ENCODE results near the gene NUDT16L1. TPM values are rescaled to one million over a fixed set of nuclear protein-coding genes. Genes with fewer than 3 reads are reported as not detected.

NUDT16L1 gene
- total RNA-seq, 1 donor from 2014 or later, result 36.7 TPM

GRCh38 chr16:4676831-4677230 is 16.5 kb upstream of the NUDT16L1 start:
- H3K27me3 Mint-ChIP-seq, result no peaks in the 10 kb centered on the region
- TF ChIP-seq CTCF (conservative IDR thresholded peaks at IDR 0.05), result no peak
- H3K27ac Mint-ChIP-seq, result no peak overlapping the region
- peaks cover 5% of the 10 kb centered on the region for H3K4me1 Mint-ChIP-seq (ENCODE audit: unreplicated experiment)
- H3K4me3 Mint-ChIP-seq, result no peak overlapping the region
- DNase-seq (ENCODE audit: extremely low spot score, unreplicated experiment), result no peak
- H3K36me3 Mint-ChIP-seq, result no peaks in the 10 kb centered on the region
- H3K9me3 Mint-ChIP-seq, result no peaks in the 10 kb centered on the region

GRCh38 chr16:4677390-4677789 is 16.0 kb upstream of the NUDT16L1 start:
- no peak for TF ChIP-seq CTCF (conservative IDR thresholded peaks at IDR 0.05)
- no peak for DNase-seq (ENCODE audit: extremely low spot score, unreplicated experiment)
- peaks cover 5% of the 10 kb centered on the region for H3K4me1 Mint-ChIP-seq (ENCODE audit: unreplicated experiment)
- H3K27me3 Mint-ChIP-seq, result no peaks in the 10 kb centered on the region
- H3K4me3 Mint-ChIP-seq, result no peak overlapping the region
- H3K9me3 Mint-ChIP-seq, result no peaks in the 10 kb centered on the region
- no peak overlapping the region for H3K27ac Mint-ChIP-seq
- no peaks in the 10 kb centered on the region for H3K36me3 Mint-ChIP-seq

GRCh38 chr16:4677994-4678393 is 15.4 kb upstream of the NUDT16L1 start:
- H3K4me1 Mint-ChIP-seq (ENCODE audit: unreplicated experiment), result peaks cover 5% of the 10 kb centered on the region
- no peak for DNase-seq (ENCODE audit: extremely low spot score, unreplicated experiment)
- H3K27me3 Mint-ChIP-seq, result no peaks in the 10 kb centered on the region
- H3K9me3 Mint-ChIP-seq, result no peaks in the 10 kb centered on the region
- H3K36me3 Mint-ChIP-seq, result no peaks in the 10 kb centered on the region
- peak overlapping the region; percentile 34 for H3K27ac Mint-ChIP-seq
- no peak for TF ChIP-seq CTCF (conservative IDR thresholded peaks at IDR 0.05)
- H3K4me3 Mint-ChIP-seq, result no peak overlapping the region

DNA sequence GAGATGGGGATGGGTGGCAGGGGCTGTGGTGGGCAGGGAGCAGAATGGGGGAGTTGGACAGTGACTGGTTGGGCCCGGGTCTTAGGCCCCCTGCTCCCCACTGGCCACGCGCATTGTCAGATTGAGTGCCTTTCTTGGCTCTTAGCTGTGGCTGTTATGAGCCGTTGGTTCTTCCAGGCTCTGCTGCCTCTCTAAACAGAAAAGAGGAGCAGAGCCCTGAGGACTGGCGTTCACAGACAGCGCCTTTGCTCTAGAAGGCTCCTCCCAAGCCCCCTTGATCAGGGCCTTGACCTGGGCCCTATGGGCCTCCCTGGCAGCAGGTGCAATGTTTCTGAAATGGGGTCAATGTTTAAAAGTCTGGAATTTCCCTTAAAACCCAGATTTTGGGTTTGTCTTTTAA is 14.8 kb upstream of the NUDT16L1 start:
- H3K4me1 Mint-ChIP-seq (ENCODE audit: unreplicated experiment), result peaks cover 5% of the 10 kb centered on the region
- no peak for TF ChIP-seq CTCF (conservative IDR thresholded peaks at IDR 0.05)
- H3K9me3 Mint-ChIP-seq, result no peaks in the 10 kb centered on the region
- no peaks in the 10 kb centered on the region for H3K27me3 Mint-ChIP-seq
- peak overlapping the region; percentile 50 for H3K27ac Mint-ChIP-seq
- H3K4me3 Mint-ChIP-seq, result no peak overlapping the region
- no peak for DNase-seq (ENCODE audit: extremely low spot score, unreplicated experiment)
- no peaks in the 10 kb centered on the region for H3K36me3 Mint-ChIP-seq

- no peak for DNase-seq (ENCODE audit: extremely low spot score, unreplicated experiment)
- no peak overlapping the region for H3K4me3 Mint-ChIP-seq
- H3K27ac Mint-ChIP-seq, result peak overlapping the region; percentile 50
- peaks cover 5% of the 10 kb centered on the region for H3K4me1 Mint-ChIP-seq (ENCODE audit: unreplicated experiment)
- no peaks in the 10 kb centered on the region for H3K27me3 Mint-ChIP-seq
- TF ChIP-seq CTCF (conservative IDR thresholded peaks at IDR 0.05), result no peak
- no peaks in the 10 kb centered on the region for H3K9me3 Mint-ChIP-seq
- H3K36me3 Mint-ChIP-seq, result no peaks in the 10 kb centered on the region
Observed at GRCh38 chr16:4679156-4679849, 14.1 kb upstream of the NUDT16L1 start.

Measured in type B pancreatic cell (in vitro differentiated cells).